HepG2 (cell line): ENCODE results near the gene KLF13. TPM values are rescaled to one million over a fixed set of nuclear protein-coding genes. Genes with fewer than 3 reads are reported as not detected.

Source experiments
- ATAC-seq: fragments of 200-7000 bp; cut with Tn5 transposase; 3 replicates; pipeline ENCODE4 v1.9.1; 2020; ENCODE audit warnings: mild to moderate bottlenecking, moderate library complexity
- BruUV-seq: library from RNA; stranded (reverse); fragments of 400-500 nt; replicated peaks from 2 replicates; lab custom pipeline; 2021; lab: Mats Ljungman, UMichigan
- CTCF ChIA-PET: fragments of 300-600 bp; formaldehyde crosslinking; extraction: SDS; loops from one replicate; lab custom pipeline; 2021; ENCODE audit warnings: low total read pairs, inconsistent platforms, low intra/inter-chr PET ratio; lab: Yijun Ruan, JAX
- POLR2A ChIA-PET: fragments of 350-600 bp; sonication (Branson Sonifier 250); formaldehyde crosslinking; loops from one replicate; lab custom pipeline; 2020; ENCODE audit warnings: antibody characterized with exemption, inconsistent platforms; lab: Yijun Ruan, JAX
- DNase-seq: peaks from one replicate; pipeline ENCODE4 v3.0.0-alpha.2; 2015; ENCODE audit warnings: low spot score
- FAIRE-seq: peaks from 3 replicates; lab custom pipeline; 2011; peaks lifted over from hg19 to GRCh38; lab: Jason Lieb, UNC
- H2AFZ ChIP-seq: one replicate; pipeline ENCODE4 v1.6.1; 2011; ENCODE audit warnings: low read length, inconsistent platforms
- H3K27ac ChIP-seq: fragments of 300-600 bp; 3 replicates; pipeline ENCODE4 v1.8.0; 2011; ENCODE audit warnings: mixed run types, mild to moderate bottlenecking, mixed read lengths, low read length, inconsistent platforms; ENCODE audit not compliant: insufficient read depth; ENCODE audit errors: extremely low read length
- H3K27me3 ChIP-seq, 2 experiments: fragments of 200-600 bp in 1 of 2; 2 replicates in 1 of 2; 3 replicates in 1 of 2; pipeline versions ENCODE4 v1.6.0 to v1.8.0; 2011; ENCODE audit warnings: low read length in 2 of 2, mild to moderate bottlenecking in 2 of 2, moderate library complexity in 2 of 2, inconsistent platforms in 1 of 2; ENCODE audit not compliant: insufficient read depth in 2 of 2, control insufficient read depth in 1 of 2
- H3K36me3 ChIP-seq, 2 experiments: fragments of 200-600 bp in 1 of 2; replicated peaks in 1 of 2; 2 replicates in 1 of 2; 3 replicates in 1 of 2; pipeline versions ENCODE4 v1.5.1 to v1.8.0; 2011; ENCODE audit warnings: low read length in 2 of 2, inconsistent platforms in 1 of 2; ENCODE audit not compliant: insufficient read depth in 2 of 2, control insufficient read depth in 1 of 2
- H3K4me1 ChIP-seq: 2 replicates; pipeline ENCODE4 v1.5.1; 2012; ENCODE audit warnings: low read length, inconsistent platforms; ENCODE audit not compliant: insufficient read depth
- H3K4me2 ChIP-seq: 2 replicates; pipeline ENCODE4 v1.6.0; 2011; ENCODE audit warnings: low read depth, low read length, inconsistent platforms
- H3K4me3 ChIP-seq, 3 experiments: fragments of 200-600 bp in 1 of 3; sonication (generic), shearing (Covaris generic) in 1 of 3; replicated peaks in 1 of 3; 2 replicates each; pipeline ENCODE4 v1.5.1; 2011 to 2016; ENCODE audit warnings: low read length in 3 of 3, inconsistent platforms in 2 of 3, low read depth in 2 of 3, mild to moderate bottlenecking in 2 of 3, control low read depth in 1 of 3, mixed read lengths in 1 of 3; ENCODE audit not compliant: insufficient read depth in 1 of 3
- H3K79me2 ChIP-seq: one replicate; pipeline ENCODE4 v1.6.1; 2011; ENCODE audit warnings: low read length, inconsistent platforms; ENCODE audit not compliant: insufficient read depth
- H3K9ac ChIP-seq: 2 replicates; pipeline ENCODE4 v1.6.0; 2011; ENCODE audit warnings: mild to moderate bottlenecking, low read depth, low read length, inconsistent platforms; ENCODE audit not compliant: insufficient read depth
- H3K9me3 ChIP-seq: 2 replicates; pipeline ENCODE4 v1.5.1; 2012; ENCODE audit warnings: mild to moderate bottlenecking, low read length
- H4K20me1 ChIP-seq: 2 replicates; pipeline ENCODE4 v1.6.0; 2011; ENCODE audit warnings: inconsistent platforms, mild to moderate bottlenecking, low read length, moderate library complexity; ENCODE audit not compliant: insufficient read depth
- CBX2 ChIP-seq, 2 experiments: fragments of 200-600 bp in 1 of 2; sonication (generic); formaldehyde crosslinking in 1 of 2; IDR thresholded peaks; 2 replicates each; pipeline versions ENCODE4 v1.7.0 to v1.8.1; 2018 to 2022; ENCODE audit warnings: low read depth in 2 of 2, low read length in 1 of 2, mild to moderate bottlenecking in 1 of 2, missing genetic modification reagents in 1 of 2
- CBX5 ChIP-seq: sonication (generic); formaldehyde crosslinking; IDR thresholded peaks from 2 replicates; pipeline ENCODE4 v1.4.0; 2020; ENCODE audit warnings: missing genetic modification reagents, borderline replicate concordance
- CHCHD3 ChIP-seq: sonication (generic); formaldehyde crosslinking; IDR thresholded peaks from 2 replicates; pipeline ENCODE4 v1.8.0; 2022; ENCODE audit warnings: mild to moderate bottlenecking, missing genetic modification reagents, moderate library complexity
- GATA4 ChIP-seq: sonication (generic); IDR thresholded peaks from 2 replicates; pipeline ENCODE4 v1.6.1; 2016; ENCODE audit warnings: antibody characterized with exemption, low read depth, borderline replicate concordance
- HOXD1 ChIP-seq: sonication (generic); formaldehyde crosslinking; IDR thresholded peaks from 2 replicates; pipeline ENCODE4 v1.5.0; 2020; ENCODE audit warnings: missing genetic modification reagents
- IKZF1 ChIP-seq: fragments of 450-650 bp; IDR thresholded peaks from 2 replicates; pipeline ENCODE4 v1.7.1; 2016
- JARID2 ChIP-seq: sonication (generic); formaldehyde crosslinking; IDR thresholded peaks from 2 replicates; pipeline ENCODE4 v1.8.1; 2023; ENCODE audit warnings: missing genetic modification reagents, inconsistent platforms; ENCODE audit not compliant: insufficient replicate concordance
- KAT2B ChIP-seq: fragments of 150-350 bp; IDR thresholded peaks from 2 replicates; pipeline ENCODE4 v1.6.1; 2014; ENCODE audit warnings: low read depth, low read length, borderline replicate concordance
- KLF15 ChIP-seq: sonication (generic); formaldehyde crosslinking; IDR thresholded peaks from 2 replicates; pipeline ENCODE4 v1.8.1; 2023; ENCODE audit warnings: borderline replicate concordance, mild to moderate bottlenecking, inconsistent platforms, missing genetic modification reagents, mixed read lengths
- PBX3 ChIP-seq: sonication (generic); formaldehyde crosslinking; IDR thresholded peaks from 2 replicates; pipeline ENCODE4 v1.8.1; 2023; ENCODE audit warnings: missing genetic modification reagents, inconsistent platforms, borderline replicate concordance
- RNF2 ChIP-seq: fragments of 450-650 bp; conservative IDR thresholded peaks from 2 replicates; pipeline ENCODE4 v1.6.1; 2016; ENCODE audit warnings: low read depth
- TFDP1 ChIP-seq: IDR thresholded peaks from 2 replicates; pipeline ENCODE4 v1.6.1; 2016; ENCODE audit warnings: missing compliant biosample characterization, missing genetic modification reagents, borderline replicate concordance
- ZFP1 ChIP-seq: IDR thresholded peaks from 2 replicates; pipeline ENCODE4 v1.6.1; 2016
- ZFP82 ChIP-seq: sonication (generic); formaldehyde crosslinking; IDR thresholded peaks from 2 replicates; pipeline ENCODE4 v1.5.1; 2020; ENCODE audit warnings: mild to moderate bottlenecking, missing genetic modification reagents, borderline replicate concordance
- ZNF101 ChIP-seq: sonication (generic); formaldehyde crosslinking; IDR thresholded peaks from 2 replicates; pipeline ENCODE4 v1.4.0; 2020; ENCODE audit warnings: mild to moderate bottlenecking, low read depth, missing genetic modification reagents, borderline replicate concordance
- ZNF207 ChIP-seq: fragments of 450-650 bp; IDR thresholded peaks from 2 replicates; pipeline ENCODE4 v1.6.1; 2016; ENCODE audit warnings: antibody characterized with exemption, borderline replicate concordance
- ZNF432 ChIP-seq: sonication (generic); formaldehyde crosslinking; IDR thresholded peaks from 2 replicates; pipeline ENCODE4 v1.5.0; 2020; ENCODE audit warnings: missing genetic modification reagents, mild to moderate bottlenecking, borderline replicate concordance
- ZNF460 ChIP-seq: sonication (generic); formaldehyde crosslinking; IDR thresholded peaks from 2 replicates; pipeline ENCODE4 v1.5.1; 2020; ENCODE audit warnings: missing genetic modification reagents, mild to moderate bottlenecking, borderline replicate concordance
- ZNF616 ChIP-seq: sonication (generic); formaldehyde crosslinking; IDR thresholded peaks from 2 replicates; pipeline ENCODE4 v1.5.0; 2020; ENCODE audit warnings: low read depth, mild to moderate bottlenecking, missing genetic modification reagents
- WGBS: methylation state at CpG from one replicate; pipeline ENCODE4 v1.1.6; 2017; ENCODE audit warnings: low lambda C conversion rate; 5-methylcytosine and 5-hydroxymethylcytosine counted together
- in situ Hi-C: cut with HindIII; loops from 2 replicates; pipeline ENCODE4 v1.10.0; 2017; ENCODE audit warnings: low pct_unique_long_range_greater_than_20kb; ENCODE audit not compliant: extremely low pct_ligation_motif_present
- intact Hi-C: fragments of 100-400 bp; cut with micrococcal nuclease; formaldehyde crosslinking; loops from one replicate; pipeline ENCODE4 v1.10.0; 2022; ENCODE audit not compliant: unreplicated experiment
- polyA plus RNA-seq, 8 experiments: library from polyadenylated mRNA; depleted of rRNA in 3 of 8; stranded (reverse) in 7 of 8; unstranded in 1 of 8; fragments of >200 nt; fragmentation: Illumina TruSeq in 4 of 8; extraction: Trizol in 4 of 8; gene quantifications; 2 replicates each; pipeline versions ENCODE4 v1.2.1 to v1.2.3, GENCODE V29; 2011 to 2016; ENCODE audit warnings: low read depth in 4 of 8, missing spikeins in 1 of 8, mixed read lengths in 1 of 8; ENCODE audit not compliant: insufficient read depth in 1 of 8
- total RNA-seq, 5 experiments: library from RNA; depleted of rRNA; stranded (reverse); fragments of >200 nt; fragmentation: Illumina TruSeq; extraction: Trizol; gene quantifications; 2 replicates each; pipeline ENCODE4 v1.2.3, GENCODE V29; 2016; ENCODE audit warnings: low read depth in 1 of 5

The KLF13 gene
- total and polyA plus RNA-seq, 2 of the 13 experiments (the other 11 are each of a cell fraction or from before 2014, with no cell fraction given): 16.8 to 25.1 TPM

- no peak overlapping the region for H3K27ac ChIP-seq
- intact Hi-C loops (no loop called here), in situ Hi-C loops (no loop called here)
- ChIA-PET CTCF (no interaction called here), POLR2A (no interaction called here)
- no peak overlapping the region for H2AFZ ChIP-seq
- ATAC-seq: no peak
- H3K79me2 ChIP-seq: peaks cover 2% of the 10 kb centered on the region
- no peaks in the 10 kb centered on the region for H4K20me1 ChIP-seq
- no peak overlapping the region for H3K4me2 ChIP-seq
- H3K4me3 ChIP-seq: no peak overlapping the region
- BruUV-seq: no TSS peak
- no peaks in the 10 kb centered on the region for H3K4me1 ChIP-seq
- no peak for FAIRE-seq
- H3K9me3 ChIP-seq: no peaks in the 10 kb centered on the region
- 100% methylated on average over 11 of the region's 38 CpGs for WGBS
- TF ChIP-seq CBX2 (IDR thresholded peaks at IDR 0.05; ENCODE audit: low read depth, low read length) (no peak), CBX2 (CRISPR knock-in tag; IDR thresholded peaks at IDR 0.05; ENCODE audit: low read depth) (no peak), IKZF1 (no peak), ZNF432 (CRISPR knock-in tag) (no peak), CBX5 (CRISPR knock-in tag) (no peak), GATA4 (no peak), PBX3 (CRISPR knock-in tag) (no peak), TFDP1 (CRISPR knock-in tag) (no peak), ZNF207 (no peak), ZNF101 (CRISPR knock-in tag) (no peak), ZNF460 (no peak), KAT2B (no peak), KLF15 (CRISPR knock-in tag) (no peak), ZNF616 (no peak), ZFP82 (CRISPR knock-in tag) (no peak), ZFP1 (no peak), CHCHD3 (CRISPR knock-in tag) (no peak), JARID2 (CRISPR knock-in tag) (no peak), HOXD1 (no peak), RNF2 (no peak)
- no peak overlapping the region for H3K9ac ChIP-seq
- no peaks in the 10 kb centered on the region; a peak in 1 of 5 replicates for H3K27me3 ChIP-seq
- DNase-seq: no peak
- H3K36me3 ChIP-seq: peaks cover 5 to 20% of the 10 kb centered on the region in 2 experiments; a peak in 4 of 5 replicates
These were observed 45.0 kb downstream of the KLF13 start for GRCh38 chr15:31371520-31372240.
